Coronary artery (tissue), 2 donors: ENCODE results near the gene ST6GALNAC3.

Experiments used
- DNase-seq: peaks from one replicate; pipeline ENCODE4 v3.0.0-alpha.2; 2017; ENCODE audit warnings: low spot score
- H3K27ac ChIP-seq, 2 donors: fragments of 200-600 bp; sonication (generic); one replicate each; pipeline ENCODE4 v1.5.1; 2016 to 2019
- H3K4me3 ChIP-seq: fragments of 200-600 bp; sonication (generic); 2 replicates; pipeline ENCODE4 v1.5.1; 2016; ENCODE audit warnings: mild to moderate bottlenecking, moderate library complexity
- TF ChIP-seq, protein P1 (sequence below): fragments of 200-600 bp; sonication (generic); IDR thresholded peaks from one replicate; pipeline ENCODE4 v1.5.1; 2019; ENCODE audit warnings: antibody characterized with exemption

ST6GALNAC3 gene

GRCh38 chr1:76568573-76569238 lies 494.2 kb downstream of the ST6GALNAC3 start:
- TF ChIP-seq, protein P1, sequence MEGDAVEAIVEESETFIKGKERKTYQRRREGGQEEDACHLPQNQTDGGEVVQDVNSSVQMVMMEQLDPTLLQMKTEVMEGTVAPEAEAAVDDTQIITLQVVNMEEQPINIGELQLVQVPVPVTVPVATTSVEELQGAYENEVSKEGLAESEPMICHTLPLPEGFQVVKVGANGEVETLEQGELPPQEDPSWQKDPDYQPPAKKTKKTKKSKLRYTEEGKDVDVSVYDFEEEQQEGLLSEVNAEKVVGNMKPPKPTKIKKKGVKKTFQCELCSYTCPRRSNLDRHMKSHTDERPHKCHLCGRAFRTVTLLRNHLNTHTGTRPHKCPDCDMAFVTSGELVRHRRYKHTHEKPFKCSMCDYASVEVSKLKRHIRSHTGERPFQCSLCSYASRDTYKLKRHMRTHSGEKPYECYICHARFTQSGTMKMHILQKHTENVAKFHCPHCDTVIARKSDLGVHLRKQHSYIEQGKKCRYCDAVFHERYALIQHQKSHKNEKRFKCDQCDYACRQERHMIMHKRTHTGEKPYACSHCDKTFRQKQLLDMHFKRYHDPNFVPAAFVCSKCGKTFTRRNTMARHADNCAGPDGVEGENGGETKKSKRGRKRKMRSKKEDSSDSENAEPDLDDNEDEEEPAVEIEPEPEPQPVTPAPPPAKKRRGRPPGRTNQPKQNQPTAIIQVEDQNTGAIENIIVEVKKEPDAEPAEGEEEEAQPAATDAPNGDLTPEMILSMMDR = no peak
- no peak overlapping the region for H3K27ac ChIP-seq
- DNase-seq = no peak
- H3K4me3 ChIP-seq = no peak overlapping the region

- Histone ChIP-seq H3K4me3 (no peak overlapping the region), H3K27ac (no peak overlapping the region)
- TF ChIP-seq, protein P1 = no peak
- DNase-seq = no peak
Measured at GRCh38 chr1:76571248-76571647, 496.7 kb downstream of the ST6GALNAC3 start.

DNA sequence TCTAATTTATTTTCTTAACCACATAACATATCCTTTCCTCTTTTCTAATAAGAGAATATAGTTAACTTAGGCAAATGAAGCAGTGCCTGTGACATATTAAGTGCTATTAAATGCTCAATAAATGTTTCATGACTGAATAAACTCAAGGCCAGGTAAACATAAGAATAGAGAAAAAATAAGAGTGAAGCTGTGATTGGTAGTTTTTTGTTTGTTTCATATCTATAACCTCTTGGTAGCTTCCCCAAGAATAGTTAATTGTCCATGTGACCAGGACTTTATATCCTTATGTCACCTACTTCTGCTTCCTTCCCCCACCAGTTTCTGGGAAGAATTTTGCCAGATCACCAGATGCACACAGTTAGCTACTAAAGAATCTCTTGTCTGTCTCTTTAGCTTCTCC lies 497.7 kb downstream of the ST6GALNAC3 start:
- TF ChIP-seq, protein P1 = no peak
- no peak overlapping the region for H3K4me3 ChIP-seq
- H3K27ac ChIP-seq = no peak overlapping the region
- no peak for DNase-seq

GRCh38 chr1:76576876-76577524 lies 502.5 kb downstream of the ST6GALNAC3 start:
- DNase-seq = no peak
- Histone ChIP-seq H3K4me3 (no peak overlapping the region), H3K27ac (no peak overlapping the region)
- TF ChIP-seq, protein P1 = no peak

- Histone ChIP-seq H3K4me3 (no peak overlapping the region), H3K27ac (no peak overlapping the region)
- no peak for DNase-seq
- TF ChIP-seq, protein P1 = no peak
Measured at GRCh38 chr1:76577525-76578185, 503.1 kb downstream of the ST6GALNAC3 start.

DNA sequence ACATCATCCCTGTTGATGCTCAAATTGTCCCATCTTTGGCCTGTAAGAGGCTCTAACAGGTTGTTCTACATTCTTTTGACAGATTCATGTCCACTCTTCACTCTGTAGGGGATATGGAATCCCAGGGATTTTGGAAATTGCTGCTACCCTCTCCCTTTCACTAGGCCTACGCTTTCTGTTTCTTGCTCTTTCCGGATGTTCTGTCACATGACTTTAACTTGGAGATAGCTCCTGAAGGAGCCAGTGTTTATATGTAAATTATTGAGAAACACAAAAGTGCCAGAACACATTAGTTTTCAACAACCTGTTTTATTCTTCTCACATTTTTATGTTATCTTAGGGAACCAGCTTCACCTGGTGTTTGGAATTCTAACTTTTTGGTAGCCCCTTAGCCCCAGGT lies 505.7 kb downstream of the ST6GALNAC3 start:
- no peak overlapping the region for H3K27ac ChIP-seq
- TF ChIP-seq, protein P1 = no peak
- DNase-seq = no peak
- no peak overlapping the region for H3K4me3 ChIP-seq
